ENCODE results near the gene DAPK3. TPM values are rescaled to one million over a fixed set of nuclear protein-coding genes. Genes with fewer than 3 reads are reported as not detected.
A peak's percentile ranks its signal among the peaks of the same experiment; 100 is the strongest.
"Not testable (repeated sequence)": the region's sequence is repeated elsewhere in the genome, so short reads cannot be mapped to it uniquely, and the experiment has no call there.

DAPK3 gene
- total and polyA plus RNA-seq, 9 donors = 51.2 to 88.5 (median 78.9) TPM

GRCh38 chr19:4007021-4007835 is 36.3 kb upstream of the DAPK3 start, which contains the start of gene PIAS4:
TSS of gene PIAS4 (plus strand) at chr19:4007736. CDS start at chr19:4007761, 25 bp downstream.
- WGBS (ENCODE audit: insufficient coverage) = under 1% methylated on average over 79 of the region's 91 CpGs
- H3K27me3 ChIP-seq (ENCODE audit: control insufficient read depth, insufficient read depth, low read length) = no peaks in the 10 kb centered on the region
- H3K36me3 ChIP-seq (ENCODE audit: control insufficient read depth, insufficient read depth, low read length) = peaks cover 13% of the 10 kb centered on the region
- peaks cover 42% of the 10 kb centered on the region for H3K4me1 ChIP-seq (ENCODE audit: control insufficient read depth, insufficient read depth, low read length)
- H3K4me3 ChIP-seq (ENCODE audit: low read length) = peak within 1 kb of the TSS; percentile 89
- peak within 1 kb of the TSS; percentile 89 for H3K27ac ChIP-seq (ENCODE audit: low read length)
- no peaks in the 10 kb centered on the region for H3K9me3 ChIP-seq (replicated peaks; ENCODE audit: control insufficient read depth, low read depth, low read length)
- DNase-seq = peak; percentile 99

GRCh38 chr19:4005436-4005835 is 34.5 kb upstream of the DAPK3 start:
- H3K27me3 ChIP-seq (ENCODE audit: control insufficient read depth, insufficient read depth, low read length); H3K9me3 ChIP-seq (replicated peaks; ENCODE audit: control insufficient read depth, low read depth, low read length); DNase-seq; H3K4me3 ChIP-seq (ENCODE audit: low read length); H3K36me3 ChIP-seq (ENCODE audit: control insufficient read depth, insufficient read depth, low read length); H3K27ac ChIP-seq (ENCODE audit: low read length): not testable (repeated sequence)
- WGBS (ENCODE audit: insufficient coverage) = 91% methylated on average over 8 of the region's 9 CpGs
- peaks cover 27% of the 10 kb centered on the region for H3K4me1 ChIP-seq (ENCODE audit: control insufficient read depth, insufficient read depth, low read length)

DNA sequence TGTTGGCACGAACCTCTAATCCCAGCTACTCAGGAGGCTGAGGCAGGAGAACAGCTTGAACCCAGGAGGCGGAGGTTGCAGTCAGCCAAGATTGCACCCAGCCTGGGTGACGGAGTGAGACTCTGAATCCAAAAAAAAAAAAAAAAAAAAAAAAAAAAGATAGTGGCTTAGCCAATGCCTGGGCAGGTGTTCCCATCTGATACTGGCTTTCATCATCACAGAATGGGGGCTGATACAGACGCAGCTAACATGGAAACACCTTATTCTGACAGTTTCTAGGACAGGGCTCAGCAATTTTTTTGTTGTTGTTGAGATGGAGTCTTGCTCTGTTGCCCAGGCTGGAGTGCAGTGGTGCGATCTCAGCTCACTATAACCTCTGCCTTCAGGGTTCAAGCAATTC is 29.9 kb upstream of the DAPK3 start:
- not testable (repeated sequence) for H3K36me3 ChIP-seq (ENCODE audit: control insufficient read depth, insufficient read depth, low read length); DNase-seq; H3K9me3 ChIP-seq (replicated peaks; ENCODE audit: control insufficient read depth, low read depth, low read length); H3K4me1 ChIP-seq (ENCODE audit: control insufficient read depth, insufficient read depth, low read length); H3K27me3 ChIP-seq (ENCODE audit: control insufficient read depth, insufficient read depth, low read length); H3K27ac ChIP-seq (ENCODE audit: low read length); H3K4me3 ChIP-seq (ENCODE audit: low read length)
- no CpG with 5 or more reads among the region's 5 CpGs for WGBS (ENCODE audit: insufficient coverage)

- WGBS (ENCODE audit: insufficient coverage) = 81% methylated on average over 23 of the region's 29 CpGs
Measured at GRCh38 chr19:3998667-3999412, 27.9 kb upstream of the DAPK3 start.

GRCh38 chr19:3995607-3996006 is 24.7 kb upstream of the DAPK3 start:
- Histone ChIP-seq H3K27me3 (ENCODE audit: control insufficient read depth, insufficient read depth, low read length) (no peaks in the 10 kb centered on the region), H3K36me3 (ENCODE audit: control insufficient read depth, insufficient read depth, low read length) (no peaks in the 10 kb centered on the region), H3K27ac (ENCODE audit: low read length) (no peak overlapping the region), H3K4me3 (ENCODE audit: low read length) (no peak overlapping the region), H3K4me1 (ENCODE audit: control insufficient read depth, insufficient read depth, low read length) (no peaks in the 10 kb centered on the region), H3K9me3 (replicated peaks; ENCODE audit: control insufficient read depth, low read depth, low read length) (no peaks in the 10 kb centered on the region)
- WGBS (ENCODE audit: insufficient coverage) = 75% methylated on average over 5 of the region's 6 CpGs
- no peak for DNase-seq

More at GRCh38 chr19:3998667-3999412, 27.9 kb upstream of the DAPK3 start:
- not testable (repeated sequence) for H3K36me3 ChIP-seq (ENCODE audit: control insufficient read depth, insufficient read depth, low read length); DNase-seq; H3K9me3 ChIP-seq (replicated peaks; ENCODE audit: control insufficient read depth, low read depth, low read length); H3K4me1 ChIP-seq (ENCODE audit: control insufficient read depth, insufficient read depth, low read length); H3K27me3 ChIP-seq (ENCODE audit: control insufficient read depth, insufficient read depth, low read length); H3K4me3 ChIP-seq (ENCODE audit: low read length); H3K27ac ChIP-seq (ENCODE audit: low read length)

DNA sequence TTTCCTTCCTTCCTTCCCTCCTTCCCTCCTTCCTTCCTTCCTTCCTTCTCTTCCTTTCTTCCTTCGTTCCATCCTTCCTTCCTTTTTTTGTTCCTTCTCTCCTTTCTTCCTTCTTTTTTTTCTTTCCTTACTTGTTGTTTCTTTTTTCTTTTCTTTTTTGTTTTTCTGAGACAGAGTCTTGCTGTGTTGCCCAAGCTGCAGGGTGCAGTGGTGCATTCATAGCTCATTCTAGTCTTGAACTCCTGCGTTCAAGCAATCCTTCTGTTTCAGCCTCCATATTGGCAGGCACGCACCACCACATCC is 19.9 kb upstream of the DAPK3 start:
- no peak for DNase-seq
- H3K9me3 ChIP-seq (replicated peaks; ENCODE audit: control insufficient read depth, low read depth, low read length) = no peaks in the 10 kb centered on the region
- H3K4me1 ChIP-seq (ENCODE audit: control insufficient read depth, insufficient read depth, low read length) = peaks cover 23% of the 10 kb centered on the region
- no peak overlapping the region for H3K27ac ChIP-seq (ENCODE audit: low read length)
- 60% methylated on average over 2 of the region's 3 CpGs for WGBS (ENCODE audit: insufficient coverage)
- no peaks in the 10 kb centered on the region for H3K36me3 ChIP-seq (ENCODE audit: control insufficient read depth, insufficient read depth, low read length)
- no peak overlapping the region for H3K4me3 ChIP-seq (ENCODE audit: low read length)
- peaks cover 13% of the 10 kb centered on the region for H3K27me3 ChIP-seq (ENCODE audit: control insufficient read depth, insufficient read depth, low read length)

- Histone ChIP-seq H3K4me1 (ENCODE audit: control insufficient read depth, insufficient read depth, low read length) (peaks cover 41% of the 10 kb centered on the region), H3K27ac (ENCODE audit: low read length) (no peak overlapping the region), H3K9me3 (replicated peaks; ENCODE audit: control insufficient read depth, low read depth, low read length) (no peaks in the 10 kb centered on the region), H3K27me3 (ENCODE audit: control insufficient read depth, insufficient read depth, low read length) (peaks cover 13% of the 10 kb centered on the region), H3K4me3 (ENCODE audit: low read length) (no peak overlapping the region), H3K36me3 (ENCODE audit: control insufficient read depth, insufficient read depth, low read length) (peaks cover 16% of the 10 kb centered on the region)
- WGBS (ENCODE audit: insufficient coverage) = 8% methylated on average over 26 of the region's 30 CpGs
- peak; percentile 92 for DNase-seq
Measured at GRCh38 chr19:3987619-3988371, 16.9 kb upstream of the DAPK3 start.

DNA sequence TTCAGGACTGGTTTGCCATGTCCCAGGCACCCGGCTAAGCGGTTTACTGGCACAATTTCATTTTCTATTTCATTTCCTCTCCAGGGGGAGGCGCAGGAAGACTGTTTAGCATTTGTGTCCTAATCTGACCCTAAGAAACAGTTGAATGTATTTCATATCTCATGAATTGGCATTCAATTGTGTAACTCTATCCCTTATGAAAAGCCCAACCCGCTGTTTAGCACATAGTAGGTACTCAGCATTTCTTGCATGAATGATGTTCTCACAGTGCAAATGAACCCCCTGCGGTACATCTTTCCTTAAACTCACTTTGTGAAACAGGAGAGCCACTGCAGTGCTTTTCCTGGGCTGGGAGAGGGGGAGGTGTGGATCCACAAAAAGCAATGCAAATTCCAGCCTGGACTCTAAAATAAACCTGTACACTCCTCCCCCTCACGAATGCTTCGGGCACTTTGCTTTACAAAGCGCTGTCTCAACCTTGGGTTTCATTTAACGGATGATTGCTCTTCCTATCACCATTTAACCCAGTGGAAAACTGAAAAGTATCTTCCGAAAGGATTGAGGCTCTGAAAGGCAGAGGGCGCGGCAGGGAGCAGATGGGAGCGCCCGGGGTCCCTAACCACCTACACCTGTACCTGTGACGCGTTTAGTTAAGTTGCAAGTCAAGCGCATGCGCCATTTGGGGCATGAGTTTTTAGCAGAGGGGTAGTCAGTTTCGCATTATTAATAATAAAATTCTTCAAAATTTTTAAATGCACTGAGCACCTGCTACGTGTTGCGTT is 15.6 kb upstream of the DAPK3 start:
- H3K4me3 ChIP-seq (ENCODE audit: low read length) = peak overlapping the region; percentile 98
- H3K36me3 ChIP-seq (ENCODE audit: control insufficient read depth, insufficient read depth, low read length) = peaks cover 29% of the 10 kb centered on the region
- DNase-seq = peak; percentile 85
- H3K27me3 ChIP-seq (ENCODE audit: control insufficient read depth, insufficient read depth, low read length) = peaks cover 13% of the 10 kb centered on the region
- 0% methylated on average over 3 of the region's 21 CpGs for WGBS (ENCODE audit: insufficient coverage)
- no peak overlapping the region for H3K27ac ChIP-seq (ENCODE audit: low read length)
- no peaks in the 10 kb centered on the region for H3K9me3 ChIP-seq (replicated peaks; ENCODE audit: control insufficient read depth, low read depth, low read length)
- H3K4me1 ChIP-seq (ENCODE audit: control insufficient read depth, insufficient read depth, low read length) = peaks cover 49% of the 10 kb centered on the region

DNA sequence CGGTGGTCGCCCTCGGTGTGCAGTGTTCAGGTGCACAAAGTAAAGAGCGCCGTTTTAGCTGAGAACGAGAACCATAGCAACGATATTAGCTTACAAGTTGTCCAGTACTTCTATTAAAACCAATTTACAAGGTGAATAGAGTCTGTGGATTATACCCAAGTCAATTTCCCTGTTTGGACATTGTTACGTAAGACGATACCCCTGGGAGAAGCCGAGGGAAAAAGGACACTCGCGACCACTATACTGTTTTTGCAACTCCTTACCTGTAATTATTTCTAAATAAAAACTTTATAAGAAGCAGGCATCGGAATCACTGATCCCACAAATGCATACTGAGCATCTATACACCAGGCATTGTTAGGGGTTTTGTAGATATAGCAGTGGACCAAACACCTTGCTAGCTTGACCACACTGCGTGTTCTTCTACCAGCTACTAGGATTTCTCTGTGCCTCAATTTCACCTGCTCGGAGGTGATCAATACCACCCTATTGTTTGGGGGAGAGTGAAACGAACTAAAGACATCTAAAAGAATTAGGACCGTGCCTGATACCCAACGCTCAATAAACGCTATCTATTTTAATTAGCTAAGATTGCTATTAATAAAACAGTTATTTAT is 14.9 kb upstream of the DAPK3 start:
- DNase-seq = no peak
- Histone ChIP-seq H3K27ac (ENCODE audit: low read length) (no peak overlapping the region), H3K36me3 (ENCODE audit: control insufficient read depth, insufficient read depth, low read length) (peaks cover 36% of the 10 kb centered on the region), H3K9me3 (replicated peaks; ENCODE audit: control insufficient read depth, low read depth, low read length) (no peaks in the 10 kb centered on the region), H3K4me3 (ENCODE audit: low read length) (peak overlapping the region; percentile 98), H3K4me1 (ENCODE audit: control insufficient read depth, insufficient read depth, low read length) (peaks cover 49% of the 10 kb centered on the region), H3K27me3 (ENCODE audit: control insufficient read depth, insufficient read depth, low read length) (peaks cover 13% of the 10 kb centered on the region)
- WGBS (ENCODE audit: insufficient coverage) = 0% methylated on average over 3 of the region's 19 CpGs
